ENCODE data around the gene NMRAL1. TPM values are rescaled to one million over a fixed set of nuclear protein-coding genes. Genes with fewer than 3 reads are reported as not detected.

Gene NMRAL1
- total RNA-seq, 3 donors from 2014 or later (not counting 1 experiment from before 2014, with no cell fraction given), result 66.6 to 71.2 (median 69.8) TPM

- WGBS (ENCODE audit: insufficient coverage), result under 1% methylated on average over 68 of the region's 68 CpGs
- Histone ChIP-seq H3K4me3 (ENCODE audit: low read length) (peak within 1 kb of the TSS; percentile 80), H3K27ac (ENCODE audit: low read length) (peak within 1 kb of the TSS; percentile 96), H3K36me3 (ENCODE audit: control insufficient read depth, insufficient read depth, low read length) (peaks cover 2% of the 10 kb centered on the region), H3K9me3 (ENCODE audit: control insufficient read depth, insufficient read depth, low read length) (no peaks in the 10 kb centered on the region), H3K4me1 (ENCODE audit: control insufficient read depth, insufficient read depth, low read length) (peaks cover 16% of the 10 kb centered on the region), H3K27me3 (ENCODE audit: control insufficient read depth, insufficient read depth, low read length) (no peaks in the 10 kb centered on the region)
- intact Hi-C loops (cut with micrococcal nuclease), result loop anchor here (1.0 to 5.0 kb wide), 3 partner anchors 9 to 112 kb away; partner anchors contain the start of genes CDIP1, CORO7 and HMOX2
- Mint-ChIP-seq H3K9me3 (no peaks in the 10 kb centered on the region), H3K36me3 (no peaks in the 10 kb centered on the region), H3K27ac (peak within 1 kb of the TSS; percentile 98 to 99), H3K4me3 (peak within 1 kb of the TSS; percentile 94), H3K27me3 (ENCODE audit: low read depth in 2 of 2) (no peaks in the 10 kb centered on the region), H3K4me1 (peaks cover 21 to 32% of the 10 kb centered on the region in 2 donors)
- DNase-seq, result peak; percentile 93 to 99
- TF ChIP-seq CTCF (IDR thresholded peaks at IDR 0.05), result no peak
- peak; percentile 91 to 97 (median 91) for ATAC-seq
Measured at GRCh38 chr16:4425378-4426020, 48.9 kb downstream of the NMRAL1 start, which contains the start of gene DNAJA3. TSS of gene DNAJA3 (plus strand) at chr16:4425868. CDS start at chr16:4425882, 14 bp downstream.

DNA sequence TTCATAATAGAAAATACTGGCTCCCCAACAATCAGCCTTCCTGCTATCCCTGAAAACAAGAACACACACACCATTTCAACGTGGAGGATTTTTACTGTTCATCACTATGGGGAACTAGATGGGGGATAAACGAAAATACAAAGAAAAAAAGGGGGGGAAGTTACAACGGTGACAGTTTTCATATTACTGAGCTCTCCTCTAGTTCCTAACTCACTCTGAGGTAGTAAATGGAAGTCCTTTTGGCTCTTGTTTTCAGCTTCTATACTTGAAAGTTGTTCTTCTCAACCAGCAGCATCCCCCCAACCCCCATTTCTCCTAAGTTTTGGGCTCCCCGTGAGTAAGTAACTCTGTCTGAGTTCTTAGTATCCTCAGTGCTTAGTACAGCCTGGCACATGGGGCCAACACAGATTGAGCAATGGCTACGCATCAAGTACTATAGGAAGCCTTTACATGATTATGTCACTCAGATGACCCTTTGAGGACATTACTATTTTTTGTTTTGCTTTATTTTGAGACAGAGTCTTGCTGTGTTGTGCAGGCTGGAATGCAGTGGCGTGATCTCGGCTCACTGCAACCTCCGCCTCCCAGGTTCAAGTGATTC, 53.8 kb downstream of the NMRAL1 start:
- H3K27ac ChIP-seq (ENCODE audit: low read length), result no peak overlapping the region
- no peaks in the 10 kb centered on the region for H3K9me3 ChIP-seq (ENCODE audit: control insufficient read depth, insufficient read depth, low read length)
- intact Hi-C loops (cut with micrococcal nuclease), result no loop called here
- no peaks in the 10 kb centered on the region for H3K27me3 ChIP-seq (ENCODE audit: control insufficient read depth, insufficient read depth, low read length)
- H3K4me1 ChIP-seq (ENCODE audit: control insufficient read depth, insufficient read depth, low read length), result peaks cover 17% of the 10 kb centered on the region
- Mint-ChIP-seq H3K4me3 (no peak overlapping the region), H3K9me3 (no peaks in the 10 kb centered on the region), H3K36me3 (no peaks in the 10 kb centered on the region), H3K27ac (no peak overlapping the region), H3K27me3 (ENCODE audit: low read depth in 2 of 2) (no peaks in the 10 kb centered on the region), H3K4me1 (peaks cover 7 to 17% of the 10 kb centered on the region in 2 donors)
- ATAC-seq, result no peak
- DNase-seq, result no peak
- H3K4me3 ChIP-seq (ENCODE audit: low read length), result no peak overlapping the region
- WGBS (ENCODE audit: insufficient coverage), result 77% methylated on average over 6 of the region's 8 CpGs
- TF ChIP-seq CTCF (IDR thresholded peaks at IDR 0.05), result no peak
- no peaks in the 10 kb centered on the region for H3K36me3 ChIP-seq (ENCODE audit: control insufficient read depth, insufficient read depth, low read length)

DNA sequence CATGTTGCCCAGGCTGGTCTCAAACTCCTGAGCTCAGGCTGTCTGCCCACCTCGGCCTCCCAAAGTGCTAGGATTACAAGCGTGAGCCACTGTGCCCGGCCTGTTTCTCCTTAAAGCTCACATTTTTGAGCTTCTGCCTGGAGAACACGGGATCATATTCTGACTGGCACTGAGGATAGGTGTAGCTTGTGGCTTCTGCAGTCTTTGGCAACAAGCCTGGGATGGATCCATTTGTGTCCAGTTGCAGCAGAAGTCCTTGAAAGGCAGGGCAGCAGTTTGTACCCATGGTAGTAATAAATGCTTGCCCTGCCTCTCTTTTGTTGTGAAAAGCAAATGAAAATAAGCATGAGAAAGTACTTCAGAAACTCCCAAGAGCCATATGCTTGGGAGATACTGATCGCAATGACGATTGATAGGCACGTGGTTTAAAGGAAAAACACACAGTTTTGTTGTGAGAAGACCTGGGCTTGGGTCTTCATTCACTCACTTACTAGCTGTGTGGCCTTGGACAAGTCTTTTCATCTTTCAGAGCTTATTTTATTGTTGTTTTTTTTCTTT, 54.9 kb downstream of the NMRAL1 start:
- Histone ChIP-seq H3K4me1 (ENCODE audit: control insufficient read depth, insufficient read depth, low read length) (peaks cover 23% of the 10 kb centered on the region), H3K9me3 (ENCODE audit: control insufficient read depth, insufficient read depth, low read length) (no peaks in the 10 kb centered on the region), H3K36me3 (ENCODE audit: control insufficient read depth, insufficient read depth, low read length) (no peaks in the 10 kb centered on the region), H3K27me3 (ENCODE audit: control insufficient read depth, insufficient read depth, low read length) (no peaks in the 10 kb centered on the region), H3K27ac (ENCODE audit: low read length) (no peak overlapping the region), H3K4me3 (ENCODE audit: low read length) (no peak overlapping the region)
- H3K9me3 Mint-ChIP-seq, result no peaks in the 10 kb centered on the region
- ATAC-seq, result no peak
- DNase-seq, result no peak
- no peak overlapping the region for H3K27ac Mint-ChIP-seq
- no peak overlapping the region for H3K4me3 Mint-ChIP-seq
- no peak for TF ChIP-seq CTCF (IDR thresholded peaks at IDR 0.05)
- intact Hi-C loops (cut with micrococcal nuclease), result loop anchor here (10.0 kb wide), 1 partner anchor 195 kb away; the partner anchor contains the start of gene UBALD1
- no peaks in the 10 kb centered on the region for H3K27me3 Mint-ChIP-seq (ENCODE audit: low read depth in 2 of 2)
- H3K4me1 Mint-ChIP-seq, result peaks cover 13 to 20% of the 10 kb centered on the region in 2 donors
- no peaks in the 10 kb centered on the region for H3K36me3 Mint-ChIP-seq
- 94% methylated on average over 7 of the region's 7 CpGs for WGBS (ENCODE audit: insufficient coverage)
